ENCODE data around the gene PWP2.
A peak's percentile ranks its signal among the peaks of the same experiment; 100 is the strongest.

PWP2 gene

DNA sequence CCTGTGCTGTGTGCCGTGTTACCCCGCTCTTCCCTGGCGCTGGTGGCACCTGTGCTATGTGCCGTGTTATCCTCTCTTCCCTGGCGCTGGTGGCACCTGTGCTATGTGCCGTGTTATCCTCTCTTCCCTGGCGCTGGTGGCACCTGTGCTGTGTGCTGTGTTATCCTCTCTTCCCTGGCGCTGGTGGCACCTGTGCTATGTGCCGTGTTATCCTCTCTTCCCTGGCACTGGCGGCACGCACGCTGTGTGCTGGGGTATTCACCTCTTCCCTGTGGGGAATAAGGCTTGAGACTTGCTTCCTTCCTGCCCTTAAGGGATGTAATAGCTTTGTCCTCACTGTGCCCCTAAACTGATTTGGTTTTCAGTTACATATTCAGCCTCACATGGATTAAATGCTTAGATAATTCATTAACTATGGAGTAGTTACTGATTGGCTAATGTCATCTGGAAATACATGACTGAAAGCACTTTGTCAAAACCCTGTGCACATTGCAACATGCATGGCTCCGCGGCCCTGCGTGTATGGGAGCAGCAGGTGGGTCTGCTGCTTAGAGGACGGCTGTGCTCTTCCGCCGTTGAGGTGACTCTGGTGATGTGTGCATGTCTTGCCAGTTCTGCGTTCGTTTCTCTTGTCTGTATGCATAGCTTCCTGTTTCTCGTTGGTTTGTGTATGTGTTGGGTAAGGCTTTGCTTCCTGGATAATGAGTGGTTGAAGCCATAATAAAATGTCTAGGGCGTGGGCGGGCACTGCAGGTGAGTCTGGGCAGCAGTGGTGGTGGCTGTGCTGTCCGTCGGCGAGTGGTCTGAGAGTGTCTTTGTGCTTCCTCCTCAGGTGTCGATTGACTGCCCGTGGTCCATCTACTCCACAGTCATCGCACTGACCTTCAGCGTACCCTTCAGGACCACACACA lies 17.9 kb upstream of the PWP2 start:
- H3K4me1 ChIP-seq (ENCODE audit: control insufficient read depth, insufficient read depth, low read depth, low read length): peaks cover 22% of the 10 kb centered on the region
- no peak overlapping the region for H3K27ac ChIP-seq (ENCODE audit: low read length, poor library complexity, severe bottlenecking)
- peaks cover 35% of the 10 kb centered on the region for H3K79me1 ChIP-seq (replicated peaks; ENCODE audit: low read length, poor library complexity, severe bottlenecking)
- no peak overlapping the region for H4K91ac ChIP-seq (ENCODE audit: low read length)
- H2BK12ac ChIP-seq (ENCODE audit: low read length in 2 of 2): no peak overlapping the region
- no peak overlapping the region for H2BK120ac ChIP-seq (ENCODE audit: low read depth, low read length)
- H3K4ac ChIP-seq (ENCODE audit: low read depth in 1 of 2, low read length in 2 of 2): no peak overlapping the region
- no peak overlapping the region for H3K9ac ChIP-seq (ENCODE audit: low read length)
- WGBS: 97% methylated on average over 30 of the region's 30 CpGs
- no peak overlapping the region for H3K14ac ChIP-seq (ENCODE audit: low read length in 2 of 2)
- H3K9me3 ChIP-seq (ENCODE audit: control insufficient read depth, low read length): no peaks in the 10 kb centered on the region
- H2AK5ac ChIP-seq (ENCODE audit: low read length, severe bottlenecking): peak overlapping the region; percentile 16
- H4K8ac ChIP-seq (ENCODE audit: low read length): no peak overlapping the region
- no peak overlapping the region for H3K18ac ChIP-seq (ENCODE audit: low read depth in 1 of 2, low read length in 2 of 2)
- no peak overlapping the region for H2BK15ac ChIP-seq (ENCODE audit: low read depth, poor library complexity, severe bottlenecking)
- no peak overlapping the region for H3K4me2 ChIP-seq (ENCODE audit: low read length, poor library complexity, severe bottlenecking)
- no peak overlapping the region for H2AFZ ChIP-seq (ENCODE audit: low read depth, low read length)
- no peak overlapping the region for H2BK5ac ChIP-seq (ENCODE audit: low read depth, low read length, poor library complexity, severe bottlenecking)
- H3K4me3 ChIP-seq (ENCODE audit: insufficient read depth in 1 of 2, low read depth in 1 of 2, low read length in 2 of 2): no peak overlapping the region
- no peak overlapping the region for H3K23ac ChIP-seq (ENCODE audit: low read length in 2 of 2)
- H3K27me3 ChIP-seq (ENCODE audit: control insufficient read depth in 1 of 2, insufficient read depth in 1 of 2, low read length in 2 of 2): no peaks in the 10 kb centered on the region
- H3K36me3 ChIP-seq (ENCODE audit: control insufficient read depth in 1 of 2, insufficient read depth in 2 of 2, low read depth in 1 of 2, low read length in 2 of 2): peaks cover 67 to 83% of the 10 kb centered on the region in 2 experiments
- no peak for DNase-seq

- H3K14ac ChIP-seq (ENCODE audit: low read length in 2 of 2): no peak overlapping the region
- H3K27ac ChIP-seq (ENCODE audit: low read length, poor library complexity, severe bottlenecking): no peak overlapping the region
- H3K4me3 ChIP-seq (ENCODE audit: insufficient read depth in 1 of 2, low read depth in 1 of 2, low read length in 2 of 2): no peak overlapping the region
- H2BK120ac ChIP-seq (ENCODE audit: low read depth, low read length): no peak overlapping the region
- no peak overlapping the region for H2BK12ac ChIP-seq (ENCODE audit: low read length in 2 of 2)
- 100% methylated on average over 6 of the region's 8 CpGs for WGBS
- no peak overlapping the region for H4K8ac ChIP-seq (ENCODE audit: low read length)
- no peak for DNase-seq
- H3K4ac ChIP-seq (ENCODE audit: low read depth in 1 of 2, low read length in 2 of 2): no peak overlapping the region
- peaks cover 60 to 79% of the 10 kb centered on the region in 2 experiments for H3K36me3 ChIP-seq (ENCODE audit: control insufficient read depth in 1 of 2, insufficient read depth in 2 of 2, low read depth in 1 of 2, low read length in 2 of 2)
- peaks cover 30% of the 10 kb centered on the region for H3K79me1 ChIP-seq (replicated peaks; ENCODE audit: low read length, poor library complexity, severe bottlenecking)
- no peaks in the 10 kb centered on the region for H3K27me3 ChIP-seq (ENCODE audit: control insufficient read depth in 1 of 2, insufficient read depth in 1 of 2, low read length in 2 of 2)
- H3K23ac ChIP-seq (ENCODE audit: low read length in 2 of 2): no peak overlapping the region
- H3K9me3 ChIP-seq (ENCODE audit: control insufficient read depth, low read length): no peaks in the 10 kb centered on the region
- no peak overlapping the region for H3K18ac ChIP-seq (ENCODE audit: low read depth in 1 of 2, low read length in 2 of 2)
- H3K4me1 ChIP-seq (ENCODE audit: control insufficient read depth, insufficient read depth, low read depth, low read length): peaks cover 26% of the 10 kb centered on the region
- no peak overlapping the region for H4K91ac ChIP-seq (ENCODE audit: low read length)
- no peak overlapping the region for H2BK15ac ChIP-seq (ENCODE audit: low read depth, poor library complexity, severe bottlenecking)
- no peak overlapping the region for H2AK5ac ChIP-seq (ENCODE audit: low read length, severe bottlenecking)
- no peak overlapping the region for H3K9ac ChIP-seq (ENCODE audit: low read length)
- no peak overlapping the region for H2AFZ ChIP-seq (ENCODE audit: low read depth, low read length)
- no peak overlapping the region for H2BK5ac ChIP-seq (ENCODE audit: low read depth, low read length, poor library complexity, severe bottlenecking)
- no peak overlapping the region for H3K4me2 ChIP-seq (ENCODE audit: low read length, poor library complexity, severe bottlenecking)
Observed at GRCh38 chr21:44090325-44090724, 16.9 kb upstream of the PWP2 start.

- peaks cover 24% of the 10 kb centered on the region for H3K4me1 ChIP-seq (ENCODE audit: control insufficient read depth, insufficient read depth, low read depth, low read length)
- no peak overlapping the region for H4K91ac ChIP-seq (ENCODE audit: low read length)
- H3K9me3 ChIP-seq (ENCODE audit: control insufficient read depth, low read length): no peaks in the 10 kb centered on the region
- WGBS: 97% methylated on average over 7 of the region's 9 CpGs
- peaks cover 49 to 64% of the 10 kb centered on the region in 2 experiments for H3K36me3 ChIP-seq (ENCODE audit: control insufficient read depth in 1 of 2, insufficient read depth in 2 of 2, low read depth in 1 of 2, low read length in 2 of 2)
- H2BK120ac ChIP-seq (ENCODE audit: low read depth, low read length): no peak overlapping the region
- H2AK5ac ChIP-seq (ENCODE audit: low read length, severe bottlenecking): no peak overlapping the region
- H2BK5ac ChIP-seq (ENCODE audit: low read depth, low read length, poor library complexity, severe bottlenecking): no peak overlapping the region
- DNase-seq: no peak
- H3K4me2 ChIP-seq (ENCODE audit: low read length, poor library complexity, severe bottlenecking): no peak overlapping the region
- no peak overlapping the region for H3K4me3 ChIP-seq (ENCODE audit: insufficient read depth in 1 of 2, low read depth in 1 of 2, low read length in 2 of 2)
- no peak overlapping the region for H3K14ac ChIP-seq (ENCODE audit: low read length in 2 of 2)
- H2BK15ac ChIP-seq (ENCODE audit: low read depth, poor library complexity, severe bottlenecking): no peak overlapping the region
- no peak overlapping the region for H3K27ac ChIP-seq (ENCODE audit: low read length, poor library complexity, severe bottlenecking)
- no peak overlapping the region for H2BK12ac ChIP-seq (ENCODE audit: low read length in 2 of 2)
- H3K9ac ChIP-seq (ENCODE audit: low read length): no peak overlapping the region
- H4K8ac ChIP-seq (ENCODE audit: low read length): no peak overlapping the region
- H3K4ac ChIP-seq (ENCODE audit: low read depth in 1 of 2, low read length in 2 of 2): no peak overlapping the region
- no peak overlapping the region for H3K23ac ChIP-seq (ENCODE audit: low read length in 2 of 2)
- no peak overlapping the region for H2AFZ ChIP-seq (ENCODE audit: low read depth, low read length)
- H3K27me3 ChIP-seq (ENCODE audit: control insufficient read depth in 1 of 2, insufficient read depth in 1 of 2, low read length in 2 of 2): no peaks in the 10 kb centered on the region
- no peak overlapping the region for H3K18ac ChIP-seq (ENCODE audit: low read depth in 1 of 2, low read length in 2 of 2)
- peaks cover 26% of the 10 kb centered on the region for H3K79me1 ChIP-seq (replicated peaks; ENCODE audit: low read length, poor library complexity, severe bottlenecking)
Observed at GRCh38 chr21:44092211-44092610, 15.0 kb upstream of the PWP2 start.

DNA sequence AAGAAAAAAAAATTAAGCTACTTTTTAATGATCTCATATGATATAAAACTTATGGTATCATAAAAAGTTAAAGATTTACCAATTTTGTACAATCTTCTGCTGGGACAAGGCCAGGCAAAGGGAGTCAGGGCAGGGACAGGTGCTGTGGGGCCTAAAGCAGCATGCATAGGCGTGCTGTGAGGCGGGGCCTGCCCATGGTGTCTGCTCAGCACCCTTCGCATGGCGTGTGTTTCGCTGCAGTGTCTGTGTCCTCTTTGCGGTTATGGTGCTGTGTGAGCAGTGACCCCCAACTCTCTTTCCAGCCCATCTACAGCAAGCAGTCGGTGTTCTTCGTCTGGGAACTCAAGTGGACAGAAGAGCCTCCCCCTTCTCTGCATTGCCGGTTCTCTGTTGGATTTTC lies 13.4 kb upstream of the PWP2 start:
- Histone ChIP-seq H4K91ac (ENCODE audit: low read length) (no peak overlapping the region), H3K4me3 (ENCODE audit: insufficient read depth in 1 of 2, low read depth in 1 of 2, low read length in 2 of 2) (no peak overlapping the region), H2BK120ac (ENCODE audit: low read depth, low read length) (no peak overlapping the region), H2AFZ (ENCODE audit: low read depth, low read length) (no peak overlapping the region), H3K9ac (ENCODE audit: low read length) (no peak overlapping the region), H3K14ac (ENCODE audit: low read length in 2 of 2) (no peak overlapping the region), H2BK15ac (ENCODE audit: low read depth, poor library complexity, severe bottlenecking) (no peak overlapping the region), H3K9me3 (ENCODE audit: control insufficient read depth, low read length) (no peaks in the 10 kb centered on the region), H3K4me2 (ENCODE audit: low read length, poor library complexity, severe bottlenecking) (no peak overlapping the region), H2AK5ac (ENCODE audit: low read length, severe bottlenecking) (no peak overlapping the region), H3K23ac (ENCODE audit: low read length in 2 of 2) (no peak overlapping the region), H2BK5ac (ENCODE audit: low read depth, low read length, poor library complexity, severe bottlenecking) (no peak overlapping the region), H4K8ac (ENCODE audit: low read length) (no peak overlapping the region), H3K4me1 (ENCODE audit: control insufficient read depth, insufficient read depth, low read depth, low read length) (peaks cover 21% of the 10 kb centered on the region), H2BK12ac (ENCODE audit: low read length in 2 of 2) (no peak overlapping the region), H3K18ac (ENCODE audit: low read depth in 1 of 2, low read length in 2 of 2) (no peak overlapping the region), H3K27ac (ENCODE audit: low read length, poor library complexity, severe bottlenecking) (no peak overlapping the region), H3K79me1 (replicated peaks; ENCODE audit: low read length, poor library complexity, severe bottlenecking) (peaks cover 13% of the 10 kb centered on the region), H3K36me3 (ENCODE audit: control insufficient read depth in 1 of 2, insufficient read depth in 2 of 2, low read depth in 1 of 2, low read length in 2 of 2) (peaks cover 33 to 49% of the 10 kb centered on the region in 2 experiments), H3K27me3 (ENCODE audit: control insufficient read depth in 1 of 2, insufficient read depth in 1 of 2, low read length in 2 of 2) (no peaks in the 10 kb centered on the region), H3K4ac (ENCODE audit: low read depth in 1 of 2, low read length in 2 of 2) (no peak overlapping the region)
- DNase-seq: no peak
- 97% methylated on average over 9 of the region's 9 CpGs for WGBS
